Left lung (tissue), 10 donors: ENCODE data around the gene COG6. TPM values are rescaled to one million over a fixed set of nuclear protein-coding genes. Genes with fewer than 3 reads are reported as not detected.
A peak's percentile ranks its signal among the peaks of the same experiment; 100 is the strongest.

Experiments used
- ATAC-seq: fragments of 200-7000 bp; cut with Tn5 transposase; one replicate; pipeline ENCODE4 v1.9.1; 2020; ENCODE audit warnings: moderate library complexity
- DNase-seq, 4 donors: peaks; one replicate each; pipeline ENCODE4 v3.0.0-alpha.2; 2013 to 2020
- H3K27ac ChIP-seq, 2 donors: fragments of 200-600 bp; sonication (generic) in 1 of 2; one replicate each; pipeline versions ENCODE4 v1.5.0 to v1.8.0; 2020 to 2021
- H3K27me3 ChIP-seq, 2 donors: fragments of 200-600 bp; sonication (generic) in 1 of 2; one replicate each; pipeline versions ENCODE4 v1.5.0 to v1.8.0; 2020 to 2021
- H3K36me3 ChIP-seq, 2 donors: fragments of 200-600 bp; sonication (generic) in 1 of 2; one replicate each; pipeline versions ENCODE4 v1.5.0 to v1.8.0; 2020 to 2021
- H3K4me1 ChIP-seq, 2 donors: fragments of 200-600 bp; one replicate each; pipeline ENCODE4 v1.8.0; 2021
- H3K4me3 ChIP-seq, 2 donors: fragments of 200-600 bp; sonication (generic) in 1 of 2; one replicate each; pipeline versions ENCODE4 v1.5.0 to v1.8.0; 2020 to 2021; ENCODE audit warnings: mild to moderate bottlenecking in 1 of 2
- H3K9me3 ChIP-seq, 2 donors: fragments of 200-600 bp; sonication (generic) in 1 of 2; one replicate each; pipeline versions ENCODE4 v1.5.0 to v1.8.0; 2020 to 2021
- CTCF ChIP-seq, 2 donors: fragments of 200-600 bp; sonication (generic) in 1 of 2; IDR thresholded peaks; one replicate each; pipeline versions ENCODE4 v1.5.0 to v1.8.0; 2021; ENCODE audit warnings: antibody characterized with exemption in 2 of 2
- intact Hi-C, 2 donors: fragments of 100-400 bp; cut with DNase I; formaldehyde crosslinking; loops; one replicate each; pipeline versions ENCODE4 v1.11.2 to v1.14.2; 2022
- polyA plus RNA-seq, 6 donors: library from polyadenylated mRNA; unstranded; fragments of 120-200 nt; gene quantifications; one replicate each; pipeline ENCODE4 v1.2.1, GENCODE V29; 2013; ENCODE audit not compliant: insufficient read length in 6 of 6
- total RNA-seq, 2 donors: library from RNA; stranded (reverse); fragmentation: NEBNext Ultra II Directional; extraction: Animal tissue kit (Norgen Biotek cat#: 25700); gene quantifications; one replicate each; pipeline ENCODE4 v1.2.1, GENCODE V29; 2021
- donor health status: DM: no; HTN: yes; CAD: no.
- donor health status: DM: no; HTN: no; CAD: no.

COG6 gene
- total and polyA plus RNA-seq, 8 donors, result 30.6 to 40.2 (median 36.3) TPM

GRCh38 chr13:39656325-39656677, 839 bp downstream of the COG6 start:
- Histone ChIP-seq H3K27ac (peak overlapping the region in 1 of 2 donors; percentile 65), H3K4me1 (peaks cover 0 to 20% of the 10 kb centered on the region in 2 donors), H3K4me3 (peak overlapping the region; percentile 76 to 92), H3K36me3 (peaks cover 0 to 11% of the 10 kb centered on the region in 2 donors), H3K27me3 (no peaks in the 10 kb centered on the region), H3K9me3 (no peaks in the 10 kb centered on the region)
- intact Hi-C loops, result no loop called here
- no peak for TF ChIP-seq CTCF (IDR thresholded peaks at IDR 0.05)
- DNase-seq, result peak in 1 of 4 donors; percentile 1
- peak; percentile 8 for ATAC-seq

- no peaks in the 10 kb centered on the region for H3K27me3 ChIP-seq
- intact Hi-C loops, result no loop called here
Measured at GRCh38 chr13:39663508-39663907, 8.0 kb downstream of the COG6 start.

GRCh38 chr13:39663958-39664357, 8.5 kb downstream of the COG6 start:
- no peak overlapping the region for H3K4me3 ChIP-seq
- peaks cover 0 to 21% of the 10 kb centered on the region in 2 donors for H3K36me3 ChIP-seq
- H3K27me3 ChIP-seq, result no peaks in the 10 kb centered on the region
- TF ChIP-seq CTCF (IDR thresholded peaks at IDR 0.05), result no peak
- intact Hi-C loops, result no loop called here
- DNase-seq, result no peak
- ATAC-seq, result no peak
- no peaks in the 10 kb centered on the region for H3K4me1 ChIP-seq
- no peaks in the 10 kb centered on the region for H3K9me3 ChIP-seq
- no peak overlapping the region for H3K27ac ChIP-seq

More at GRCh38 chr13:39663508-39663907, 8.0 kb downstream of the COG6 start:
- H3K4me3 ChIP-seq, result no peak overlapping the region
- peaks cover 0 to 21% of the 10 kb centered on the region in 2 donors for H3K36me3 ChIP-seq
- H3K4me1 ChIP-seq, result no peaks in the 10 kb centered on the region
- H3K27ac ChIP-seq, result no peak overlapping the region
- TF ChIP-seq CTCF (IDR thresholded peaks at IDR 0.05), result no peak
- DNase-seq, result no peak
- ATAC-seq, result no peak
- H3K9me3 ChIP-seq, result no peaks in the 10 kb centered on the region

GRCh38 chr13:39665763-39666162, 10.3 kb downstream of the COG6 start:
- DNase-seq (no peak), ATAC-seq (no peak)
- TF ChIP-seq CTCF (IDR thresholded peaks at IDR 0.05), result no peak
- Histone ChIP-seq H3K4me3 (no peak overlapping the region), H3K36me3 (peaks cover 0 to 11% of the 10 kb centered on the region in 2 donors), H3K27me3 (no peaks in the 10 kb centered on the region), H3K27ac (no peak overlapping the region), H3K9me3 (no peaks in the 10 kb centered on the region), H3K4me1 (no peaks in the 10 kb centered on the region)
- intact Hi-C loops, result no loop called here

GRCh38 chr13:39670445-39670844, 15.0 kb downstream of the COG6 start:
- Histone ChIP-seq H3K4me3 (no peak overlapping the region), H3K27me3 (no peaks in the 10 kb centered on the region), H3K4me1 (no peaks in the 10 kb centered on the region), H3K27ac (no peak overlapping the region), H3K36me3 (peaks cover 0 to 5% of the 10 kb centered on the region in 2 donors), H3K9me3 (no peaks in the 10 kb centered on the region)
- no peak for ATAC-seq
- no peak for DNase-seq
- TF ChIP-seq CTCF (IDR thresholded peaks at IDR 0.05), result no peak
- intact Hi-C loops, result no loop called here
